Activated CD4-positive, alpha-beta T cell treated with anti-CD3 and anti-CD28 coated beads, Interleukin-2, Interleukin-4, amounts not matched to agents 100 ng/mL and 50 ng/mL, durations not matched to agents 16 hours and 8 hours (primary cell): Measurements from ENCODE around the gene EXT2.
A peak's percentile ranks its signal among the peaks of the same experiment; 100 is the strongest.

Experiments used
- DNase-seq: peaks from one replicate; pipeline ENCODE4 v3.0.0-alpha.2; 2020; ENCODE audit warnings: low spot score

EXT2 gene

DNA sequence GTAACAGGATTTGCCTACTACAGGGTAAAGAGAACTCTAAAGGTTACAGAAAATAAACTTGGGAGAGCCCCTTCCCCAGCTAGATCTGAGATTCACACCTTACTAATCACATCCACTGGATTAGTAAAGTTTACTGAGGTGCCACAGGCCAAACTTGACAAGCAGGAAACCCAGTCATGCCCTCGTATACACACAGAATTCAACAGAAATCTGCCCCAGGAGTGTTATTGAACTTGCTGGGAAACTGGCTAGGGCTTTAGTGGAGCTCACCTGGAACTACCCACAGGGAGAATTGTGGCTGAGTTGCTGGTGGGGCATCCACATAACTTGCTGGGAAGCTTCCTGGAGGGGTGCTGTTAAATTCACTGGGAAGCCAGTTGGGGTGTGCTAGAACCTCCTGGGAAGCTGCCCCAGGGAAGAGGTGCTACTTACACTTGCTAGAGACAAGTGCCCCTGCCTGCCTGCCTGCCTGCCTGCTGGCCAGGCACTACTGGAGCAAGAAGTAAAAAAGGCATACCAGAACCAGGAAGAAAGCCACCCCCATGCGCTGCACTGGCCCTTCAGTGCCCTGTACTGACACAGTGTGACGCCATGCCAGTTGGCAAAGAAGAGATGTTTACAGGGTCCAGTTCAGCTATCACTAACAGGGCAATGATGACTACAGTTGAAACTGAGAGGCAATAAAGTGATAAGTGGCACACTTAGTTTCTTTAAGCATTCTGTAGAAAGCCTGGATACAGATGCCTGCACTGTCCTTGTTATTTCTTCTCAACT lies 108.0 kb downstream of the EXT2 start:
- DNase-seq: no peak

DNA sequence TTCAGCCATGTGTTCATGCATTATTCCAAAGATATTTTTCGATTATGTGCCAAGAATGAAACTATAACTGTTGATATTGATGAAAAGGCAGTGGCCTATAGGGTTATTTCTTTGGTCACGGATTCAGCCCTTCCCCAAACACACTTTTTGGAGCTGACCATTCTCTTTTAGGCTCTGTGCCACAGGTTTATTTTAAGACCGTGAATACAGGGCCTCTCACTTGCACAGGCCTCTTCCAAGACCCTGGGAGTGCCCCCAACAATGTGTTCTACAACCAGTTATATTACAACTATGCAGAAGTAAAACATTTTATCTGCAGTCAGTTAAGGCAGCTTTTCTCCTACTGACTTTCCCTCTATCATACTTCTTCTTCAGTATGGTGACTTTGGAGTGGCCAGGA lies 109.9 kb downstream of the EXT2 start:
- no peak for DNase-seq

DNA sequence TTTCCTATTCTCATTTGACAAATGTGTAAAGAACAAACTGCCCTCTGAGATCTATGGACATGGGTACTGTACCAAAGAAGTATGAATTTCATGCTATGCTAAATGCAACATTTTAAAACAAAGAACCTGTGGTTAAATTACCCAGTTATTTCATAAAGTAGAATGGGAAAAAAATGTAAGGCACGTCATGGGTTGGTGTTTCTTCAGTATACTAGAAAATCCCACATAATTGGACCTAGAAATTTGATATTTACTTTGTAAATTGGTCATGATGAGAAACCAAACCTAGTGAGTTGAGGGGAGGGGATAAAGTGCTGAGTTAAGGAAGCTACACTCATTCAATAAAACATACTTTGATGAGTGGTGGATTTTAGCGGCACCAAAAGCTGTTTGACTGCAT lies 110.4 kb downstream of the EXT2 start:
- DNase-seq: no peak

DNA sequence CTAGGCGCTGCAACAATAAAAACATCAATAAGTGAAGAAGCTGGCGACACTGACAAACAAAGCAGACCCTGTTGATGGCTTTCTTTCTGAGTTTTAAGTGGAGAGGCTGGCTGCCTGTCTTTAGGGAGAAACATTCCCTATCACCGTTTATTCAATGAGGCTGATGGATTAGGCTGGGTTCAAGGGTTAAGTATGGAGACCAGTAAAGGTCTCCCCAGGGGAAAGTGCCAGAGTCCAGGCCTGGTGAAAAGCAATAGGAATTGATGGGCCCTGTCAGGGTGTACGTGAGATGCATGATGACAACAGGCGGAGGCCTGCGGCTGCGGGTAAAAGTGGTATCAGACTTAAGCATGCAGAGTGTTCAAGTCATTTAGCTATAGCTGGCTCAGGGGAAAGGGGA lies 111.8 kb downstream of the EXT2 start:
- DNase-seq: no peak

DNA sequence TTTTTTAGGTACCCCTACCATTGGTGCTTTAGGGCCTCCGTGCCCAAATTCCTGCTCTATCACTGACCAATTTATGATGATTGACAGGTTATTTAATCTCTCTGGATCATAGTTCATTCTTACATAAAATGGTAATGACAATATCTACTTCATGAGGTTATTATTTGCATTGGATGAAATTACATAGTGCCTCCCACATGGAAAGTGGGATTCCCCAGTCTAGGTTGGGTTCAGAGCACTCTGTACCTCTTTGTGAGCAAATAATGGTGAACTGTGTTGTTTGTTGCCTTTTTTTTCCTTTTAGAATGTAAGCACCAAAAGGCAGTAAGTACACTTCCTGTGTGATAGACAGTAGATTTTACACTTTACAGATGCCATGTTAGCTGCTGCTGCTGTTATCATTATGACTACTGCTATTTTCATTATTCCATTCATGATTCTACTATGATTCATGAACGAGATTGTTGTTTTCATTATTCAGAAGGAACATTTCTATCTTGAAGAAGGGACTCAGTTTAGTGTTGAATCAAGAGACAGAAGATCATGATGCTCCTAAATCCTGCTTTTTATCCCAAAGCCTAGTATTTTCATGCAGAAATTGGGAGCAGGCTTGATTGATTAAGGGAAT lies 113.6 kb downstream of the EXT2 start:
- DNase-seq: peak; percentile 31

DNA sequence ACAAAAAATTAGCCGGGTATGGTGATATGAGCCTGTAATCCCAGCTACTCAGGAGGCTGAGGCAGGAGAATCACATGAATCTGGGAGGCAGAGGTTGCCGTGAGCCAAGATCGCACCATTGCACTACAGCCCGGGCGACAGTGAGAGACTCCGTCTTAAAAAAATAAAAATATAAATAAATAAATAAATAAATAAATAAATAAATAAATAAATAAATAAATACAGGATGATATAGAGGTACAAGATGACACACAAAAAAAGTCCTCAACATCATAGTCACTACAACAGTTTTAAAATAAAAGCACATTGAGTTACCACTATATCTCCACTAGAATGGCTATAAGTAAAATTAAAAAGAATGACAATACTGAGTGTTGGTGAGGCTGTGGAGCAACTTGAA lies 116.7 kb downstream of the EXT2 start:
- DNase-seq: no peak

DNA sequence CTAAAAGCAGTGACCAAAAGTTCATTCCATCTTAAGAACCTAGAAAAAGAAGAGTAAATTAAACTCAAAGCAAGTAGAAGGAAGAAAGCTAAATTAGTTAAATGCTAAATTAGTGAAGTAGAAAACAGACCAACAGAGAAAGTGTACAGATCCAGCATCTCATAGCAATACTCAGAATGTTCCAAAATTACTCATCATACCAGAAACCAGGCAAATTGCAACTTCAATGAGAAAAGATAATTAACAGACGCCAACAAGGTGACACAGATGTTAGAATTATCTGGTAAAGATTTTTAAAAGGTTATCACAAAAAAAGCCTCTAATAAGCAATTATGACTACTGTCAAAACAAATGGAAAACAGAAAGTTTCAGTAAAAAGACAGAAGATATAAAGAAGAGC lies 117.7 kb downstream of the EXT2 start:
- DNase-seq: peak; percentile 48

DNA sequence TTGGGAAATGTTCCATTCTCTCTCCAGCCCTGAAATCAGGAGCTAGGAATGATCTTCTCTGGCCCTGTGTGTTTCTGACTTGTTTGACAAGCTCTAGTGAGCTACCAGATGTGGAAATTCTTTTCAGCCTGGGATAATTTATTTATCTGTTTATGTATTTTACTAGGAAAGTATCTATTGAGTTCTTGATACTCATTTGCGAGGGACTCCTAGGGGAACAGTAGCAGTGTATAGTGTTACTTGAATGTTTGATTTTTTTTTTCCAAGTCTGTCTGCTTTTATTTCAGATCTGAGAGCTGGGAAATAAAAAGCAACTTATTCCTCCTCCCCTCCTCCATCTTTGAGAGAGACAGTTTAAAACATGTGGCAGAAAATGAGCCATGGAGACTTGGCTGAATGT lies 122.0 kb downstream of the EXT2 start:
- DNase-seq: no peak

DNA sequence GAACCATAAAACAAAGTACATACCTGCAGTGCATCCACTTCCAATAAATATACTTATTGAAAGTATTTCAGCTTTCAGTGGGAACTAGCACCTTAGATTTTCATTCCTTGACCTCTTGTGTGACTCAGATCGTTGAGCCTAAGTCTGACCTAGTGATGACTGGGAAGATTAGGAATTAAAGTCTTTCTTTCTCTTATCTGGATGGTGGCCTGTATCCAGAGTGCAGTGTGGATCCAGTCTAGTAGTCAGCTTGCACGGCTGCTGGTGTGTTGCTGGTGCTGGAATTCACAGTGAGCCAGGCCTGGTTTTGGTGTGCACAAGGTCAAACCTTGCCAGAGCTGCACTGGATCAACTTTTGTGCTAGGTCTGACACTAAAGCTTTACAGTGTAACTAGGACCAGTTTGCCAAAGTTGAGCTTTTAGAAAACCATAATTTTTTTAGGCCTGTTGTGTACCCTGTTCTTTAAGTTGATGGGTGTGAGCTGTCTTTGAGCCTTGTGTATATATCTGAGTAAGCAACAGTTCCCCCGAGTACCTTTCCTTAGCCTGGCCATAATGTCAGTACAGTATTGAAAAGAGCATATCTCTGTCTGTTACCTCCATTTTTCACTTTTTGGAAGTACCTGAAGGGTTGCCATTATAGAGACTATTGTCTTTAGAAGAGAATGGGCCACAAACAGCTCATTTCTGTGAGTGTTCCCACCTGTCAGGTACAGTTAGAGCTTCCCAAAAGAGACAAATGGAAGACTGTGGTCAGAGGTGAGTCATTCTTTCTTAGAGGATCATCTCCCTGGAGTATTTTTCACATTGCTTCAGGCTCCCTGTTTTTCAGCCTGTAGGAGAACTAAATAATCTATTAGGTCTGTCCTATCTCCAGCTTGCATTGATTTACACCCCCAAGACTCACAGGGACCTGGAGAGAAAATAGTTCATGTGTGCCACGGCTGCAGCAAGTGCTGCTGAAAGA lies 124.6 kb downstream of the EXT2 start:
- DNase-seq: no peak

DNA sequence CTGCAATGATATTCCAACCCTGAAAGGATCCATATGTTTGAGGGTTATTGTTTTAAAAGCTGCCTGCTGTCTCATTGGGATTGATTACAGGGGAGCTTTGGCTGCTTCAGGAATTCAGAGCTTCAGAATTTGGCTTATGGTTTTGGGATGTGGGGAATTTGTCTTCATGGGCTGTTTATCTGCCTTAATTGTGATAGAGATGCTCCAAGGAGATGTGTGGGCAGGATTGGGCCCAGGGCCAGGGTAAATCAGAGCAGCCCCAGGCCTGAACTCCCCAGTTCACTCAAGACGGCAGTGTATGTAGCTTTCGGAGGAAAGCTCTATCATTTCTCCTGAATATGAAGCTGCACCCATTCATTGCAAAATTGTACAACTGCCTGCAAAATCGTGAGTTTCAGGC lies 126.0 kb downstream of the EXT2 start:
- DNase-seq: no peak

DNA sequence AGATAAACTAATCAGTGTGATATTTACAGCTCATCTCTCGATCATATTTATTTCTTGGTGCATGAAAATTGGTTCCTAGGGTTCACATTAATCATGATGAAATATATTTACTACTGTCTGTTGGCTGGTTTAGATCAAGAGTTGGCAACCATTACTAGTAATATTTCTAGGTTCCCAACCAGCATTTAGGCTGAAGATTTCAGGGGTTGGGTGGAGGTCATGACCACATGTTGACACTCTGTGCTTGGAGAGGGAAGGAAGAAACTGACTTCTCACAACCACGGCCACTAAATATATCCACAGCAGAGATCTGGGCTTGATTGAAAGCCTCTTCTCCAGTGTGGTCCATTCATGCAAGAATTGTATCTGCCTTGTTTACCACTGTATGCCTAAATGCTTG lies 126.5 kb downstream of the EXT2 start:
- no peak for DNase-seq

DNA sequence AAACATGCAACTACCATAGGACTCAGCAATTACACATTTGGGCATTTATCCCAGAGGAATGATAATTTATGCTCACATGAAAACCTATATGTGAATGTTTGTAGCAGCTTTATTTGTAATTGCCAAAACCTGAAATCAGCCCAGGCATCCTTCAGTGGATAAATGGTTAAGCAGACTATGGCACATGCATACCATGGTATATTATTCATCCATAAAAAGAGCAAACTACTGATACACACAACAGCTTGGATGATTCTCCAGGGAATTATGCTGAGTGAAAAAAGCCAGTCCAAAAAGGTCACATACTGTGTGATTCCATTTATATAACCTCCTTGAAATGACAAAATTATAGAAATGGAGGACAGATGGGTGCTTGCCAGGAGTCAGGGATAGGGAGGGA lies 127.8 kb downstream of the EXT2 start:
- no peak for DNase-seq

DNA sequence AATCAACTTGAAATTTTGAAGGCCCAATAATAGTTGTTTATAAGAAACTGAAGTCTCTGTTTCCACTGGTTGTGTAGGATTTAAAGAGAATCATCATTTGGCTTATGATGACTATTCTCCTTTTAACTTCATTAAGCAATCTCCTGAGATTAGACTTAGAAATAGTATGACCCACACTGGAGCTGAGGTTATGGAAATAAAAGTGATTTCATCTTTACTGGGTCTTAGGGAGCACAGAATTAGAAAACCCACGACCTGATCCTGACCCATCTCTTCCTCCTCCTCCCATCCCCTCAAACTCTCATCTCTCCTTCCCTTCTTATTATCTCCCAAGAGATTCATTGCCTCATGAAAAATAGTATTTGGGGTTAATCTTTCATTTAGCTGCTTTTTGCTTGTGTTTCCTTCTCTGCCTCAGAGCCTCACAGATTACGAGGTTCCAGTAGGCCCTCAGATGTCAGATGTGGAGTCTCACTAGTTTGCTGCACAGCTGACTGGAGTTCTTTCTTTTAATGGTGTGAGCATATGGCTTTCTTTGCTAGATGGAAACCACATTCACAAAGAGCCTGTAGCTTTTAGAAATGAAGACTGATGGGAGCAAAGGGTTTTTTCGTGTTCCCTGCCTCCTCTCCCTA lies 129.5 kb downstream of the EXT2 start:
- DNase-seq: no peak

DNA sequence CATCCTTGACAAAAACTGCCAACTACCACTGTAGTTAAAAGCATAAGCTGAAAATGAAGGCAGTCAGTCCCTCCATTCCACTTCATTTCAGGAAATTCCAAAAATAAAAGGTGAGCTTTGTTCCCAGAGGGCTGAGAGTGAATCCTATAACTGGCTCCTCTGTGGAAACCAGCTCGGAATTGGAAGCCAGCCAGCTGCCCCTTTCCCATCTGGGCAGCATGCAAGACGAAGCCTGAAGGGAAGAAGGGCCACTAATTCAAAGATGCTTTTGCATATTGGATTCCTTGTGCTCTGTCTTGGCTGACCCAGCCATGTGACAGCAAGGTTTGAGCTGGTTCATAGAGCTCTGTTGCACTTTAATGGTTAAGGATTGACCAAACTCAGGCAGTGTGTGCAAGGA lies 131.0 kb downstream of the EXT2 start:
- DNase-seq: no peak

DNA sequence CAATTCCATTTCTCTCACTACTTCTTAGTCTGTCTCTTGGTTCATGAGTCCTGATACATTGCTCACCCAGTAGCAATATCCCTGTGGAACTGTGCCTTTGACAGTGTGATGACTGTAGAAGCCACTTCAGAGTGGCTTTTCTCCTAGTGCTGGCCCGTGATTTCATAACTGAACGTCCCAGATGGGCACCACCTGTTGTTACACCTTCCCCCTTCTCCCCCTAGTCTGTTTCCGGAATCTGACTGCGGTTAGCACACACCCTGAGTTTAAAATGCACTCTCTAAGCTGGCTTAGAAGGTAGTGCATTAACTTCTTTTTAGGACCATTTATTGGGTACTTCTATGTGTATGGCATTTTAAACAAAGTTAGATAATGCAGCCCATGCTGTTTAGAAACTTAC lies 131.5 kb downstream of the EXT2 start:
- no peak for DNase-seq

DNA sequence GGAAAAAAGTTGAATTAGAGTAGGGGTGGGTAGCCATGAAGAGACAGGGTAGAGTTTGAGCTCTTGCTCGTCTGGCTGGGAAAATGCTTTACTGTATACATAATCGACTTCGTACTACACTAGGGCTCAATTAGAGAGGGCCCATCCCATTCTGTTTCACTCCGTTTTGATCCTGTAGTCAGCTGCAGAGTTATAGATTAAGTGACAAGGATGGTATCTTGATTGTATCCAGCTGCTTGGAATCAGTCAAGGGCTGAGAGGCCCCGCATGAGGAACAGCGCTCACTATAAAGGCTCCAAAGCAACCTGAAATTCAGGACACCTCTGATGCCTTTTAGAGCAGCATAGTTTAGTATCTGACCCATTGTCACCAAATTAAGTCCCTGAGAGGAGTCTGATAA lies 132.9 kb downstream of the EXT2 start:
- DNase-seq: no peak

DNA sequence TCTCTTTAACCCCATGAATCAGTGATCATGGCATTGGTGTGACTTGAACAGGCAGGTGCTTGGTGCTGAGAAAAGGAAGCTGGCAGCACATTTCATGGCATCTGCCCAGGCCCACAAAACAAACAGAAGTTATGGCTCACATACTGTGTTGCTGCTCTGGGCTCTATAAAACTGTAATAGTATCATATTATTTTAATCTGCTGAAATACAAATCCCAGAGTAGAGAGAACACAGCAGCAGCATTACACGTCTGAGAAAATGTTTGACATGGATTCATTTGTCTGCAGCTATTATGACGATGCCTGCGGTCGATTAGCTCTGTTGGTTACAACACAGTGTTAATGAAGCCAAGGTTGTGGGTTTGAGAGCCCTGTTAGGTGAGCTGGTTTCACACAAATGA lies 133.6 kb downstream of the EXT2 start:
- DNase-seq: no peak

DNA sequence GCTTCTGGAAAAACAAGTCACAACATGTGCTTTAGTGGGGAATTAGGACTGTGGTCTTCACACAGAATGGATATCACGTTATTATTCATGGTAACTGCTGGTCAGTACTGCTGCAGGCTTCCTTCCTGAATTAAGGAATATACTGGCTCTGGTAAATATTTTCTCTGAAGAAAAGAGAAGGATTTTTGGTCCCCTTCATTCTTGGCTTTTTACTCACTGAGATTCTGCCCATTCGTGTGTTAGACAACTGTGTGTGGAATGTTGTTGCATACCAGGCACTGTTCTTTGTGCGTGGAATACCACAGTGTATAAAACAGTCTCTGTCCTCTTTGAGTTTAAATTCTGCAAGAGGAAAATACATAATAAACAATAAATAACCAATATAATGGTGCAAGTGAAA lies 134.1 kb downstream of the EXT2 start:
- no peak for DNase-seq

DNA sequence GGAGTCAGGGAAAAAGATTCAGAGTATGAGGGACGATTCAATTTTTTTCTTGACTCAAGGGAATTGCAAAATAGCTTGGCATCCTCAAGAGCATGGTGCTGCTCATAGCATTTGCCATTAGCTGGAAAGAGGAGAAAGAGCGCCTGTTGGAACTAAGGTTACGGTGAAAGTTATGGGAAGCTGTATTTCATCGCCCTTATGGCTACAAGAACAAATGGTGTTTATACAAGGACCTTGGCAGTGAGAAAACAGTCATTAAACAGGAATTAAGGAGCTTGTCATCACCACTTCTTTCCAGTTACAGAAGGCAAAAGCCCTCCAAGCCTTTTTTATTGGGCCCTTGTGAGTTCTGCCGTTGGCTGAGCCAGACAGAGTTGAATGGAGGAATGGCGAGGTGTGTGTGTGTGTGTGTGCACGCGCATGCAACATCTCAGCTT lies 140.3 kb downstream of the EXT2 start:
- no peak for DNase-seq

DNA sequence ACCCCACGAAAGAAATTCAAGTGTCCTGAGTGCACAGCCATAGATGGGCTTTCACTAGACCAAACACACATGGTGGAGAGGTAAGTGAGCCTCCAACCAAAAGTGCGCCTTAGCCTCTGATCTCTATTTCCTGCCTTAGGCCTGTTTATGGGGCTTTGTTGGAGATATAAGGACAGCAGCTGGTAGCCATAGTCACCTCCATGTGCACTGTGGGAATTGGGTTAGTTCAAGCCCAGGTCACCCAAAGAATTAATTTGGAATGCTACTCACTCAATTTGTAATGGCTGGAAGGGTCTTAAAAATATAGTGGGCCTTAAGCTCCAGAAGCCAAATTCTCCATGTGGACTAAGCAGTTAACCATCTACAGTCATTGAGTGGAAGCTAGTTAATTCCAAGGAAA lies 140.8 kb downstream of the EXT2 start:
- DNase-seq: no peak

DNA sequence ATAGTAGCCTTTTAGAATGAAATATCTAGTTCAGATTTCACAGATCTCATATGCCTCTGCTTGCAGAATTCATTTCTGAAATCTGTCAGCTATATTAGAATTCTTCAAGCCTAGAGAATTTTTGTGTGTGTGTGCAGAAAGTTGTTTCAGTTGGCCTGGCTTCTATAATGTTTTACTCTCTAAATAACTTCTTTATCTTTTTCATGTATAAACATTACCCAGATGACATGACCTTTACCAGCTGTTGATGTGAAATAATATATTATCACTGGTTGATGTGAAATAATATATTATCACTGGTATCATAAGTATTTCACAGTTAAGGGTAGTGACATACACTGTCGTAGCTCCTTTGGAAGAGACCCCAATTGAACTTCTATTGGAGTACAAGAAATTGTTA lies 141.7 kb downstream of the EXT2 start:
- no peak for DNase-seq

DNA sequence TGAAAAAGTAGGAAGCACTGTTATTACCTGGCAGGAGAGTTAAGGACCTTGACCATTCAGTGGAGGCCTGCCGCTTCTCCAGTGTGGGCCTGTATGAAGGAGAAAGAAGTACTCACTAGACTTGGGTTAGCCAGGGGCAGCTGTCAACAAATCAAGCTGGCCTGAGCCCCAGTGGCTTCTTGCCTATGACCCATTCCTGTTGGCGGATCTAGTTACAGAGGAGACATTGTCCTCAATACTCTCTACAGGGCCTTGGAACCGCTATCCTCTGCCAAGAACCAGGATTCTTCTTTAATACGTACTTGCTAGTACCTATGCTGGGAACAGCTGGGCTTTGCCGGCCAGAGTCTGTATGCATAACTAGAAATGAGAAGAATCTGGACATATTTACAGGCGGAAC lies 146.4 kb downstream of the EXT2 start:
- no peak for DNase-seq
